Measurements from ENCODE around the gene LTBP1. TPM values are rescaled to one million over a fixed set of nuclear protein-coding genes. Genes with fewer than 3 reads are reported as not detected.

Gene LTBP1
- total and polyA plus RNA-seq, 7 experiments from 2014 or later = 0.29 to 2.1 TPM; not detected in 5

GRCh38 chr2:33241581-33241980 is 294.8 kb downstream of the LTBP1 start:
- H3K4me3 ChIP-seq (ENCODE audit: low read length) = no peak overlapping the region
- no peaks in the 10 kb centered on the region for H3K4me1 Mint-ChIP-seq
- no peaks in the 10 kb centered on the region for H3K4me1 ChIP-seq (ENCODE audit: control insufficient read depth in 2 of 2, insufficient read depth in 2 of 2, low read length in 2 of 2)
- no peaks in the 10 kb centered on the region for H3K36me3 ChIP-seq (ENCODE audit: control insufficient read depth in 2 of 3, insufficient read depth in 3 of 3, low read length in 3 of 3)
- intact Hi-C loops (cut with micrococcal nuclease) = no loop called here
- peaks cover 0 to 7% (median 0%) of the 10 kb centered on the region in 5 donors for H3K27me3 Mint-ChIP-seq
- no peaks in the 10 kb centered on the region for H3K36me3 Mint-ChIP-seq
- no peaks in the 10 kb centered on the region for H3K9me3 Mint-ChIP-seq
- ATAC-seq (no peak), DNase-seq (no peak)
- CTCF ChIA-PET = no interaction called here
- H3K27ac ChIP-seq (ENCODE audit: low read depth, low read length) = no peak overlapping the region
- POLR2A ChIA-PET = no interaction called here
- no peak overlapping the region for H3K4me3 Mint-ChIP-seq
- H3K9me3 ChIP-seq (ENCODE audit: control insufficient read depth in 2 of 3, low read length in 3 of 3) = no peaks in the 10 kb centered on the region
- H3K27me3 ChIP-seq (ENCODE audit: control insufficient read depth in 2 of 2, insufficient read depth in 2 of 2, low read length in 2 of 2) = no peaks in the 10 kb centered on the region
- no peak overlapping the region for H3K27ac Mint-ChIP-seq

DNA sequence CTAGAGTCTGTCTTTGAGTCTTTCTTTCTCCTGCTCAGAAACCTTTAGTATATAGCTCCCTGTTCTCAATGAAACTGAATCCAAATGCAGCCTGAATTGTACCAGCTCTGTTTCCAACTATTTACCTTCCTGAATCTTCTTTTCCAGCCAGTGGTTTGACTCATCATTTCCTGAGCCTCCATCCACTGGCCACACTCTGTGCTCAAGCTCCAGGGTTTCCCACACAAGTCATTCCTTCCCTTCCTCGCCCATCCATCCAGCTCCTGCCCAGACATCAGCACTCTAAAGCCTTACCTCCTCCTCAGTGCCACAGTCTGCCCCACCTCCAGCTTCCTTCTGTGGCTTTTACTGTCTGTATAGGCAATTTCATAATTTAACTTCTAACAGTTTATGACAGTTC is 296.1 kb downstream of the LTBP1 start:
- no peaks in the 10 kb centered on the region for H3K36me3 ChIP-seq (ENCODE audit: control insufficient read depth in 2 of 3, insufficient read depth in 3 of 3, low read length in 3 of 3)
- no peak overlapping the region for H3K4me3 Mint-ChIP-seq
- ChIA-PET CTCF (no interaction called here), POLR2A (no interaction called here)
- ATAC-seq (no peak), DNase-seq (no peak)
- H3K27me3 Mint-ChIP-seq = peaks cover 0 to 4% (median 0%) of the 10 kb centered on the region in 5 donors
- no peaks in the 10 kb centered on the region for H3K4me1 ChIP-seq (ENCODE audit: control insufficient read depth in 2 of 2, insufficient read depth in 2 of 2, low read length in 2 of 2)
- no peaks in the 10 kb centered on the region for H3K4me1 Mint-ChIP-seq
- H3K4me3 ChIP-seq (ENCODE audit: low read length) = no peak overlapping the region
- H3K9me3 Mint-ChIP-seq = no peaks in the 10 kb centered on the region
- no peaks in the 10 kb centered on the region for H3K36me3 Mint-ChIP-seq
- no peaks in the 10 kb centered on the region for H3K27me3 ChIP-seq (ENCODE audit: control insufficient read depth in 2 of 2, insufficient read depth in 2 of 2, low read length in 2 of 2)
- no peak overlapping the region for H3K27ac Mint-ChIP-seq
- no peaks in the 10 kb centered on the region for H3K9me3 ChIP-seq (ENCODE audit: control insufficient read depth in 2 of 3, low read length in 3 of 3)
- intact Hi-C loops (cut with micrococcal nuclease) = no loop called here
- no peak overlapping the region for H3K27ac ChIP-seq (ENCODE audit: low read depth, low read length)

DNA sequence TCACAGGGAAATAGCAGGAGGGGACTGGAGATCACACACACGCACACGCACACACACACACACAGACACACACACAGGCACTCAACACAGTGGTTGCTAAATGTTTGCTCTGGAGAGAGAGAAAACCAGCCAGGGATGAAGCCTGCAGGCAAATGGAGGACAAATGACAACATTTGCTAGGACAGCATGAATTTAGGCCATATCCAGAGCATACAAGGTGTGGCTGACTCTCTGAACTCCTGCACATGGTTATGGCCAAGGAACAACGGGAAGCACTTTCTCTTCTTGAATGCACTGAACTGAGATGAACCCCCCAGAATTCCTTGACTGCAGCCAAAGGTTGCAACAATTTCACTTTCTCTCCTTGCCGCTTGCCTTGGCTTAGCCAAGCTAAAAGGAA is 299.7 kb downstream of the LTBP1 start:
- ChIA-PET CTCF (no interaction called here), POLR2A (no interaction called here)
- Mint-ChIP-seq H3K9me3 (peaks cover 0 to 2% (median 0%) of the 10 kb centered on the region in 11 donors), H3K27ac (no peak overlapping the region), H3K4me1 (no peaks in the 10 kb centered on the region), H3K36me3 (no peaks in the 10 kb centered on the region), H3K4me3 (no peak overlapping the region), H3K27me3 (peaks cover 0 to 4% (median 0%) of the 10 kb centered on the region in 5 donors)
- Histone ChIP-seq H3K9me3 (ENCODE audit: control insufficient read depth in 2 of 3, low read length in 3 of 3) (no peaks in the 10 kb centered on the region), H3K27ac (ENCODE audit: low read depth, low read length) (no peak overlapping the region), H3K4me1 (ENCODE audit: control insufficient read depth in 2 of 2, insufficient read depth in 2 of 2, low read length in 2 of 2) (no peaks in the 10 kb centered on the region), H3K36me3 (ENCODE audit: control insufficient read depth in 2 of 3, insufficient read depth in 3 of 3, low read length in 3 of 3) (no peaks in the 10 kb centered on the region), H3K4me3 (ENCODE audit: low read length) (no peak overlapping the region), H3K27me3 (ENCODE audit: control insufficient read depth in 2 of 2, insufficient read depth in 2 of 2, low read length in 2 of 2) (no peaks in the 10 kb centered on the region)
- intact Hi-C loops (cut with micrococcal nuclease) = no loop called here
- ATAC-seq (no peak), DNase-seq (no peak)

GRCh38 chr2:33247365-33247764 is 300.6 kb downstream of the LTBP1 start:
- no peak for DNase-seq
- ChIA-PET CTCF (no interaction called here), POLR2A (no interaction called here)
- Histone ChIP-seq H3K27me3 (ENCODE audit: control insufficient read depth in 2 of 2, insufficient read depth in 2 of 2, low read length in 2 of 2) (no peaks in the 10 kb centered on the region), H3K27ac (ENCODE audit: low read depth, low read length) (no peak overlapping the region), H3K4me1 (ENCODE audit: control insufficient read depth in 2 of 2, insufficient read depth in 2 of 2, low read length in 2 of 2) (no peaks in the 10 kb centered on the region), H3K36me3 (ENCODE audit: control insufficient read depth in 2 of 3, insufficient read depth in 3 of 3, low read length in 3 of 3) (no peaks in the 10 kb centered on the region), H3K4me3 (ENCODE audit: low read length) (no peak overlapping the region), H3K9me3 (ENCODE audit: control insufficient read depth in 2 of 3, low read length in 3 of 3) (no peaks in the 10 kb centered on the region)
- Mint-ChIP-seq H3K4me3 (no peak overlapping the region), H3K27ac (no peak overlapping the region), H3K4me1 (no peaks in the 10 kb centered on the region), H3K27me3 (peaks cover 0 to 4% (median 0%) of the 10 kb centered on the region in 5 donors), H3K36me3 (no peaks in the 10 kb centered on the region), H3K9me3 (peaks cover 0 to 2% (median 0%) of the 10 kb centered on the region in 11 donors)
- intact Hi-C loops (cut with micrococcal nuclease) = no loop called here
- no peak for ATAC-seq

DNA sequence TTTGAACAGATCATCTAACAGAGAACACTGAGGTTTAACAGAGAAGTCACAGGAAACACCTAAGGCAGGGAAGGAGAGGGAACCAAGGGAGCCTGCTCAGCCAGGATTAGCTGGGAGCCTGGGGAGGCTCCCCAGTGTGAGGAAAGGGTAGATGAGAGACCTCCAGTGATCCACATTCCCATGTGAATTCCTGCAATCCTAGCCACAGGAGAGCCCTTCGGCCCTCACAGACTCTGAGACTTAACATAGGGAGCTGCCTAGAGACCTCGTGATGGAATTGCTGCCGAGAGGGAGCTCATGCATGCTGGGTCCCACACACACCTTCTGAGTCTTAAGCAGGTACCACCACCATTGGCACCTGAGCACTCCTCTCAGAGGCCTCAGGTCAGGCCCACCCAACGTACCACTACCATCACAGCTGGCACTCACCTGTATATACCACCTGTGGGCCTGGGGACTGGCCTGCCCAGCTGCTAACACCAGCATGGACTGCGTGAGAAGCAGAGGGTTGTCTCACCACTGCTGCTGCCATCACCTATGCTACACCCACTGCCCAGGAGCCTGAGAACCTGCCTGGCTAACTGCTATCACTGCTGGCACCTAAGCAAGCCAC is 303.8 kb downstream of the LTBP1 start:
- intact Hi-C loops (cut with micrococcal nuclease) = no loop called here
- no peaks in the 10 kb centered on the region for H3K4me1 ChIP-seq (ENCODE audit: control insufficient read depth in 2 of 2, insufficient read depth in 2 of 2, low read length in 2 of 2)
- POLR2A ChIA-PET = no interaction called here
- DNase-seq (no peak), ATAC-seq (peak; percentile 29)
- H3K4me3 ChIP-seq (ENCODE audit: low read length) = no peak overlapping the region
- peaks cover 0 to 4% (median 0%) of the 10 kb centered on the region in 5 donors for H3K27me3 Mint-ChIP-seq
- peaks cover 0 to 2% (median 0%) of the 10 kb centered on the region in 11 donors for H3K9me3 Mint-ChIP-seq
- H3K4me3 Mint-ChIP-seq = no peak overlapping the region
- no peaks in the 10 kb centered on the region for H3K27me3 ChIP-seq (ENCODE audit: control insufficient read depth in 2 of 2, insufficient read depth in 2 of 2, low read length in 2 of 2)
- no peak overlapping the region for H3K27ac ChIP-seq (ENCODE audit: low read depth, low read length)
- no peaks in the 10 kb centered on the region for H3K4me1 Mint-ChIP-seq
- H3K9me3 ChIP-seq (ENCODE audit: control insufficient read depth in 2 of 3, low read length in 3 of 3) = no peaks in the 10 kb centered on the region
- CTCF ChIA-PET = no interaction called here
- H3K27ac Mint-ChIP-seq = no peak overlapping the region
- no peaks in the 10 kb centered on the region for H3K36me3 Mint-ChIP-seq
- no peaks in the 10 kb centered on the region for H3K36me3 ChIP-seq (ENCODE audit: control insufficient read depth in 2 of 3, insufficient read depth in 3 of 3, low read length in 3 of 3)

DNA sequence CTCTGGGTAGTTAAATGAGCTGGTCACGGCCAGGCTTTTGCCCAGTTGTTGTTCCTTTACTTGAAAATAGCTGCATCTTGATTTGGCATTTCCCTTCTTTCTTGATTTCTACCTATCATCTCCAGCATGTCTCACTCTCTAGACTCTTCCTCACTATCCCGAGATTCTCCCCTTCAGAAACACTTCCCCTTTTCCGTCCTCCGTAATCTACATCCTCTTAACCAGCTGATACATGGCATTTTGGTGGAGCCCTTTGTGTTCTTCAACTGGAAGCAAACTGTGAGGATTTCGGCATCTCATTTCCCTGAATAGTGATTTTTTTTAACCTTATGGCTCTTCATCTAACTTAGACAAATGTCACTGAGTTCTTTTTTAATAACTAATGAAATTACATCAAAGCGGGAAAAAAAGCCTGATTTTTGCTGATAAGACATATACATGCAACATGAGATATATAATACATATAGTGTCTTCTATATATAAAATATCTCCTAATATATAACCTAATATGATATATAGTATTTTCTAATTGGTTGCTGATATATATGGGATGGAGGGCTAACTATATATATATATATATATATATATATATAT is 309.5 kb downstream of the LTBP1 start:
- POLR2A ChIA-PET = no interaction called here
- intact Hi-C loops (cut with micrococcal nuclease) = no loop called here
- H3K27ac ChIP-seq (ENCODE audit: low read depth, low read length) = no peak overlapping the region
- Mint-ChIP-seq H3K27me3 (peaks cover 0 to 20% (median 9%) of the 10 kb centered on the region in 5 donors), H3K36me3 (no peaks in the 10 kb centered on the region), H3K9me3 (peaks cover 0 to 4% (median 0%) of the 10 kb centered on the region in 11 donors), H3K27ac (no peak overlapping the region), H3K4me1 (no peaks in the 10 kb centered on the region), H3K4me3 (no peak overlapping the region)
- no peaks in the 10 kb centered on the region for H3K4me1 ChIP-seq (ENCODE audit: control insufficient read depth in 2 of 2, insufficient read depth in 2 of 2, low read length in 2 of 2)
- DNase-seq = no peak
- H3K4me3 ChIP-seq (ENCODE audit: low read length) = no peak overlapping the region
- H3K27me3 ChIP-seq (ENCODE audit: control insufficient read depth in 2 of 2, insufficient read depth in 2 of 2, low read length in 2 of 2) = no peaks in the 10 kb centered on the region
- no peaks in the 10 kb centered on the region for H3K9me3 ChIP-seq (ENCODE audit: control insufficient read depth in 2 of 3, low read length in 3 of 3)
- CTCF ChIA-PET = no interaction called here
- no peaks in the 10 kb centered on the region for H3K36me3 ChIP-seq (ENCODE audit: control insufficient read depth in 2 of 3, insufficient read depth in 3 of 3, low read length in 3 of 3)
- ATAC-seq = no peak

DNA sequence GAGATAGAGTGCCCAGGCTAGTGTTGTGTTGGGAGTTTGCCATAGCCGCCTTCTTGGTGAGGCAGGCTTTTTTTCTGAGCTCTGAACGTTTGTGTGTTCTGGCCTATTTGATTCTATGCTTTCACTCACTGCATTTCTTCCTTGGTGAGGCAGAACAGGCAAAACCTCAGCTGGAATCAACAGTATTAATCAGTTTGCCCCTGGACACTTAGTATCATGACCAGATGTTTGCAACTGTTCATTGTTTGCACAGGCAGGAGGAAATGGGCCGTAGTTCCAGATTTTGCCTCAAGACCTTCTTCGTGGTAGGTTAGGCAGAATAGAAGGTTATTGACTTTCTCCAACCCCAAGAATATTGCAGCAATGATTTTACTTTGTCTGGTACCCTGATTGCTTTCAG is 311.6 kb downstream of the LTBP1 start:
- ChIA-PET CTCF (no interaction called here), POLR2A (interaction anchor here (0.7 kb wide), 1 partner anchor 311 kb away, joined by 3 read pairs; no protein-coding TSS in a partner anchor)

More for the DNA sequence above, 311.6 kb downstream of the LTBP1 start:
- no peak overlapping the region for H3K4me3 ChIP-seq (ENCODE audit: low read length)
- H3K9me3 ChIP-seq (ENCODE audit: control insufficient read depth in 2 of 3, low read length in 3 of 3) = no peaks in the 10 kb centered on the region
- H3K27ac ChIP-seq (ENCODE audit: low read depth, low read length) = no peak overlapping the region
- intact Hi-C loops (cut with micrococcal nuclease) = no loop called here
- Mint-ChIP-seq H3K27me3 (peaks cover 0 to 30% (median 16%) of the 10 kb centered on the region in 5 donors), H3K4me3 (no peak overlapping the region), H3K4me1 (no peaks in the 10 kb centered on the region), H3K9me3 (peaks cover 0 to 4% (median 0%) of the 10 kb centered on the region in 11 donors), H3K27ac (no peak overlapping the region), H3K36me3 (no peaks in the 10 kb centered on the region)
- H3K4me1 ChIP-seq (ENCODE audit: control insufficient read depth in 2 of 2, insufficient read depth in 2 of 2, low read length in 2 of 2) = no peaks in the 10 kb centered on the region
- H3K36me3 ChIP-seq (ENCODE audit: control insufficient read depth in 2 of 3, insufficient read depth in 3 of 3, low read length in 3 of 3) = no peaks in the 10 kb centered on the region
- ATAC-seq (no peak), DNase-seq (no peak)
- no peaks in the 10 kb centered on the region for H3K27me3 ChIP-seq (ENCODE audit: control insufficient read depth in 2 of 2, insufficient read depth in 2 of 2, low read length in 2 of 2)

All from naive thymus-derived CD4-positive, alpha-beta T cell (primary cell).